GM10266 (cell line): ENCODE data around the gene ZBTB22.

Source experiments
- DNase-seq: peaks from one replicate; pipeline ENCODE4 v3.0.0; 2012; ENCODE audit errors: extremely low spot score
- TF ChIP-seq, protein P1 (sequence below): IDR thresholded peaks from 2 replicates; pipeline ENCODE4 v1.5.1; 2012; ENCODE audit warnings: mild to moderate bottlenecking, low read depth; ENCODE audit not compliant: control insufficient read depth, insufficient read depth; ENCODE audit errors: missing control alignments

The ZBTB22 gene

DNA sequence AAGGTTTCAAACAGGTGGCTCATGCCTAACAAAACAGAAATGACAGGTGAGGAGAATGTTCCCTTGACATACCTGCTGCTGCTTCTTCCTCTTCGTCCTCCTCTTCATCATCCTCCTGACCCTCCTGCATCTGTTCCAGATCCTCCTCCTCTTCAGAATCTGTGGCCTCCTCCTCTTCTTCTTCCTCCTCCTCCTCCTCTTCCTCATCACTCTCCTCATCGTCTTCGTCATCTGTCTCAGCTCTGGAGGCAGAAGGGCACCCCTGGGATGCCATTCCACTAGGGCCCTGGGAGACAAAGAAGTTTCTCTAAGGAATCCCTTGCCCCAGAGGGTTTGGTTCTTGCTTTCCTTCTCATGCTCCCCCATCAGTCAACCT, 2.4 kb upstream of the ZBTB22 start:
- TF ChIP-seq, protein P1, sequence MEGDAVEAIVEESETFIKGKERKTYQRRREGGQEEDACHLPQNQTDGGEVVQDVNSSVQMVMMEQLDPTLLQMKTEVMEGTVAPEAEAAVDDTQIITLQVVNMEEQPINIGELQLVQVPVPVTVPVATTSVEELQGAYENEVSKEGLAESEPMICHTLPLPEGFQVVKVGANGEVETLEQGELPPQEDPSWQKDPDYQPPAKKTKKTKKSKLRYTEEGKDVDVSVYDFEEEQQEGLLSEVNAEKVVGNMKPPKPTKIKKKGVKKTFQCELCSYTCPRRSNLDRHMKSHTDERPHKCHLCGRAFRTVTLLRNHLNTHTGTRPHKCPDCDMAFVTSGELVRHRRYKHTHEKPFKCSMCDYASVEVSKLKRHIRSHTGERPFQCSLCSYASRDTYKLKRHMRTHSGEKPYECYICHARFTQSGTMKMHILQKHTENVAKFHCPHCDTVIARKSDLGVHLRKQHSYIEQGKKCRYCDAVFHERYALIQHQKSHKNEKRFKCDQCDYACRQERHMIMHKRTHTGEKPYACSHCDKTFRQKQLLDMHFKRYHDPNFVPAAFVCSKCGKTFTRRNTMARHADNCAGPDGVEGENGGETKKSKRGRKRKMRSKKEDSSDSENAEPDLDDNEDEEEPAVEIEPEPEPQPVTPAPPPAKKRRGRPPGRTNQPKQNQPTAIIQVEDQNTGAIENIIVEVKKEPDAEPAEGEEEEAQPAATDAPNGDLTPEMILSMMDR, result no peak
- no peak for DNase-seq

DNA sequence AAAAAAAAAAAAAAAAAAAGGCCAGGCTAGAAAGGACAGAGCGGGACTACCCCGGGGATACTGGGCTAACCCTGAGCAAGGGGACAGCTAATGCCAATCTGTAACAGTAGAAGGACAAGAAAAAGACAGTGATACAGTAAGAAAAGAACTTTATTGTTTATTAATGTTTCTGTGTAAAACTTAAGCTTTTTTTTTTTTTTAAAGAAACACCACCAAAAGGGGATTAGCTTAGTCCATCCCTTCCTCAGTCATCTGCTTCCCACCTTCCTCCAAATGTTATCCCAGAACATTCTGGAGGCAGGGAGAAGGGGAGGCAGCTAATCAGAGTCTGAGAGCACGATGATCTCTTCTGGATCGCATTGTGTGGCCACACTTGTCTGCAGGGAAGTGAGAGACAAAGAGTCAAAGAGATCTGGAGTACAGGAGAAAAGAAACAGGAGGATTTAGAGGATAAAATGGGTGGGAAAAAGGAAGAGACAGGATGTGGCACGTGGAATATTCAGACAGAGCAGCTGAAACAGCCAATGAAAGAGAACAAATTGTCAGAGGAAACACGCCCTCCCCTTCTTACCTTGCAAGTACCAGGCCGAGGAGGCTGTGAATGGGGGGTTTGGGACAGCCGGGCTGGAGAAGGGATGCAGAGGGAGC, 1.0 kb upstream of the ZBTB22 start:
- TF ChIP-seq, protein P1, result no peak
- no peak for DNase-seq

DNA sequence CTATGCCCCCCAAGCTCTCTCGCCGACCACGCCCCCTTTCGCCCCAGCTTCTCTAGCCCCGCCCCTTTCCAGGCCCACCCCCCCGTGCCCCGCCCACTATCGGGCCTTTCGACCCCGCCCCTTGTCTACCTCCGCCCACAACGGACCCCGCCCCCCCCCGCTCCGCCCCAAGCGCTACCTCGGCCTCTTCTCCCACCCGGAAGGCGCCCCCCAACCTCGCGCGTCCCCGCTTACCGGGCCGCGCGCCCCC, 200 bp downstream of the ZBTB22 start:
- no peak for DNase-seq
- TF ChIP-seq, protein P1, result no peak

DNA sequence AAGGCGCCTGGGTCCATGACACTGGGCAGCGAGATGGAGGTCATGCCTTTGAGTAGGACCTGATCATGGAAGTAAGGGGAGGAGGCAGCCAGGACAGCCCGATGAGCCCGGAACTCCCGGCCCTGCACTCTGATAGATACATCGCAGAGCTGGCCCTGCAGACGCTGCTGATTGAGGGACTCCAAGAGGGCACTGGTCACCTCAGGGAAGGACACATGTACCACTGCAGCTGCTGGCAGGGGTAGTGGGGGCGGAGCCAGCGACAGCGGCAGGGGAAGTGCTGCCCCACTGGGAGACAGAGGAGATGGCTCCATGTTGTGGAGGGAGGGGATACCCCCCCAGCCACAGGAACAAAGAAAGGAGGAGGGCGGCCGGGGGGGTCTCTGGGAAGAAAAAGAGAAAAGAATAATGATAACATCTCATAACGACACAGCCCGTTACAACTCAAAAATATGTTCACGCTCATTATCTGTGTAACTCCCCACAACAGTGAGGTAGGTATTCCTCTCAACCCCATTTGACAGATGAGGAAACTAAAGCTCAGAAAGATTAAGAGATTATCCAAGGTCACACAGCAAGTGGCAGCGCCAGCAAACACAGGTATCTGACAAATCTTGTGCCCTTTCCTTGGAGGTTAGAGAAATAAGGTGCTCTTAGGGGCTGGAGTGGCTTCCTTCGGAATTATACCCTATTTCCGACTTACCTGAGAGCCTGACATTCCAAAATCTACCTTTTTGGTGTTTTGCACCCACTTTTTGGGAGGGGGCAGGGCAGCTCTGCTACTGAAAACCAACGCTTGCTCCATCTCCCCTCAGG, 733 bp downstream of the ZBTB22 start:
- DNase-seq, result no peak

DNA sequence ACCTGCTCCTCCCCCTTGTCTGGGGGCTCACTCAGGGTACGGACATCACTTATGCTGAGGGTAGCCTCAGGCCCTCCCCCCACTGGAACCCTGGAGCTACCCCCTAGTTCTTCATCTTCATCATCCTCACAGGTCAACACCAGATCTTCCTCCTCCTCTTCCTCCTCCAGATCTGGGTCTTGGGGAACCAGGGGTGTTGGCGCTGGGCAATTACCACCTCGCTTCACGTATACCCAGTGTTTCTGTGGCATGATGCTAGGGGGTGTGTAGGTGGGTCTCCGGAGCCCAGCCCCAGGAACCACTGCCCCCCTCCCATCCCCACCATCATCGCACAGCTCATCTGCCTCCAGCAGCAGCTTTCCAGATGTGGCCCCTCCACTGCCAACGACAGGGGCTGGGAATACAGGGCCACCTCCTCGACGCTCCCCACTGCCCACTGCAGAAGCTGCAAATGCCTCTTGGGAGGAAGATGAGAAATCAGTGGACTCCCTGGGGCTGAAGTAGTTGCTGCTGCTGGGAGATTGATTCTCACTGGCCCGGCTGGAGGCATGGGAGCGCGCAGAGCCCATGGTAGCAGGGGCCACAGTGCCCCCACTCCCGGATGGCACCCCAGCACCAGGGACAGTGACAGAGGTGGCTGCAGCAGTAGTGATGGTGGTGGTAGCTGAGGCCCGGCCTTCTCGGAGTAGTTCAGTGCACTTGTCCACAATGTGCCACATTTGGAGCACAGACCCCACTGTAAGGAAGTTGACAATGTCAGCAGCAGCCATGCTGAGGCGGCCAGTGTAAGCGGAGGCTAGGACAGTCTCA, 1.5 kb downstream of the ZBTB22 start:
- TF ChIP-seq, protein P1, result no peak
- no peak for DNase-seq

More for the DNA sequence above, 733 bp downstream of the ZBTB22 start:
- TF ChIP-seq, protein P1, result no peak

DNA sequence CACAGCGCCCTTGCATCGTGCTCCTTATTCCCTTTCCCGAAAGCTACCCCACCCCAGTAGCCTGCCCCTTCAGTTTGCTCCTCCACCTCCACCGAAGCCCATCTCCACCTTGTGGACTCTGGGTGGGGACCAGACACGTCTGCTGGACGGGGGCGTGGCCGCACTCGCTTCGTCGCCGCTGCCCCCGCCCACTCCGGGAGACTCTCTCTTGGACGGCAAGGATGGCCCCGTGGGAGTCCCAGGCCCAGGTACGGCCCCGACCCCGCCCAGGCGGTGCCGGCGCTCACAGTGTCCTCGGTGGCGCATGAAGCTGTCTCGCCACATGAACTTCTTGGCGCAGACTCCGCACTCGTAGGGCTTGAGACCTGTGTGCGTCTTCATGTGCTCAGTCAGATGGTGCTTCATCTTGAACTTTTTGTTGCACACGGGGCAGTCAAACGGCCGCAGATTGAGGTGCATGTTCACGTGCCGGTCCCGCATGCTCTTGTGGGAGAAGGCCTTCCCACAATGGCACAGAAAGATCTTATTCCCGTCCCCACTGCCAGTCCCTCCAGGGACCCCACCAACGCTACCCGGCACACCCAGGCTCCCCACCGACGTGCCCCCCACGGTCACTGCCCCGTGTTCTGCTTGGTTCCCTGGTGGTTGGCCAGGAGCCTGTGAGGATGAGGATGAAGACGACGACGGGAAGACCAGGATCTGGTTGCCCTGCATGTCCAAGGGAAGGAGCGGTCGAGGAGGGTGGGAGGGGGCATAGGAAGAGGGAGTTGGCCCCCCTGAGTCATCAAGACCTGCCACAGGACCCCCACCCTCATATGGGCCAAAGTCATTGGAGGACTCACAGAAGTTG, 2.4 kb downstream of the ZBTB22 start:
- no peak for DNase-seq
- TF ChIP-seq, protein P1, result no peak
